CD14-positive monocyte (primary cell): Measurements from ENCODE around the gene ACOT7. TPM values are rescaled to one million over a fixed set of nuclear protein-coding genes. Genes with fewer than 3 reads are reported as not detected.

Experiments used
- DNase-seq, 3 donors: peaks; one replicate each; pipeline ENCODE4 v3.0.0-alpha.2; 2011 to 2022
- H2AFZ ChIP-seq: 2 replicates; pipeline ENCODE4 v1.6.0; 2012; ENCODE audit warnings: mild to moderate bottlenecking, low read depth, low read length, inconsistent platforms; ENCODE audit not compliant: insufficient read depth, poor library complexity, severe bottlenecking
- H3K27ac ChIP-seq, 2 donors: 1 replicate in 1 of 2; 2 replicates in 1 of 2; pipeline ENCODE4 v1.5.1; 2012 to 2013; ENCODE audit warnings: low read length in 2 of 2, control low read depth in 1 of 2, inconsistent platforms in 1 of 2, low read depth in 1 of 2, mild to moderate bottlenecking in 1 of 2
- H3K27me3 ChIP-seq, 2 donors: one replicate each; pipeline versions ENCODE4 v1.6.0 to v1.6.1; 2011 to 2013; ENCODE audit warnings: low read length in 2 of 2; ENCODE audit not compliant: control insufficient read depth in 2 of 2, insufficient read depth in 2 of 2
- H3K36me3 ChIP-seq, 2 donors: replicated peaks in 1 of 2; 1 replicate in 1 of 2; 2 replicates in 1 of 2; pipeline versions ENCODE4 v1.5.1 to v1.6.1; 2012 to 2013; ENCODE audit warnings: low read length in 2 of 2, control low read depth in 1 of 2, inconsistent platforms in 1 of 2, mild to moderate bottlenecking in 1 of 2; ENCODE audit not compliant: insufficient read depth in 2 of 2, control insufficient read depth in 1 of 2
- H3K4me1 ChIP-seq, 2 donors: 1 replicate in 1 of 2; 2 replicates in 1 of 2; pipeline versions ENCODE4 v1.5.1 to v1.6.1; 2012 to 2013; ENCODE audit warnings: low read length in 2 of 2, control low read depth in 1 of 2, inconsistent platforms in 1 of 2, mild to moderate bottlenecking in 1 of 2, moderate library complexity in 1 of 2; ENCODE audit not compliant: insufficient read depth in 2 of 2, control insufficient read depth in 1 of 2
- H3K4me2 ChIP-seq: replicated peaks from 2 replicates; pipeline ENCODE3; 2012; ENCODE audit warnings: low read length, moderate library complexity, mild to moderate bottlenecking; ENCODE audit not compliant: poor library complexity, severe bottlenecking; ENCODE audit errors: extremely low read depth
- H3K4me3 ChIP-seq, 3 experiments: fragments of 200-600 bp in 1 of 3; sonication (generic) in 1 of 3; replicated peaks in 1 of 3; 1 replicate in 2 of 3; 2 replicates in 1 of 3; pipeline ENCODE4 v1.5.1; 2011 to 2013; ENCODE audit warnings: low read length in 3 of 3, mild to moderate bottlenecking in 3 of 3, control low read depth in 2 of 3, low read depth in 2 of 3, inconsistent platforms in 1 of 3, moderate library complexity in 1 of 3
- H3K79me2 ChIP-seq: 2 replicates; pipeline ENCODE4 v1.6.0; 2012; ENCODE audit warnings: mild to moderate bottlenecking, control low read depth, inconsistent platforms, low read length, moderate library complexity; ENCODE audit not compliant: insufficient read depth
- H3K9ac ChIP-seq: 2 replicates; pipeline ENCODE4 v1.6.0; 2017; ENCODE audit warnings: low read length, mild to moderate bottlenecking; ENCODE audit not compliant: insufficient read depth, poor library complexity, severe bottlenecking
- H3K9me3 ChIP-seq, 2 donors: replicated peaks in 1 of 2; 1 replicate in 1 of 2; 2 replicates in 1 of 2; pipeline versions ENCODE4 v1.5.1 to v1.6.1; 2012 to 2013; ENCODE audit warnings: low read length in 2 of 2, control low read depth in 1 of 2; ENCODE audit not compliant: control insufficient read depth in 1 of 2, insufficient read depth in 1 of 2
- H4K20me1 ChIP-seq: 2 replicates; pipeline ENCODE4 v1.6.0; 2012; ENCODE audit warnings: mild to moderate bottlenecking, low read length, control low read depth, moderate library complexity; ENCODE audit not compliant: insufficient read depth
- H3K27ac Mint-ChIP-seq, 7 donors: one replicate each; pipeline ENCODE4 v1.8.0; 2020; ENCODE audit warnings: mild to moderate bottlenecking in 7 of 7, mixed read lengths in 7 of 7, moderate library complexity in 6 of 7, inconsistent platforms in 2 of 7
- H3K27me3 Mint-ChIP-seq, 3 donors: one replicate each; pipeline ENCODE4 v1.8.0; 2021 to 2022; ENCODE audit warnings: low read depth in 3 of 3, mild to moderate bottlenecking in 3 of 3, mixed read lengths in 3 of 3, moderate library complexity in 3 of 3, inconsistent platforms in 1 of 3
- H3K36me3 Mint-ChIP-seq, 2 donors: one replicate each; pipeline ENCODE4 v1.8.0; 2020; ENCODE audit warnings: mixed read lengths in 2 of 2, inconsistent platforms in 1 of 2, mild to moderate bottlenecking in 1 of 2
- H3K4me1 Mint-ChIP-seq: one replicate; pipeline ENCODE4 v1.8.0; 2020; ENCODE audit warnings: mild to moderate bottlenecking, mixed read lengths
- H3K4me3 Mint-ChIP-seq, 2 donors: one replicate each; pipeline ENCODE4 v1.8.0; 2020; ENCODE audit warnings: mild to moderate bottlenecking in 2 of 2, mixed read lengths in 2 of 2, moderate library complexity in 1 of 2
- H3K9me3 Mint-ChIP-seq, 7 donors: one replicate each; pipeline ENCODE4 v1.8.0; 2020 to 2022; ENCODE audit warnings: mixed read lengths in 7 of 7, mild to moderate bottlenecking in 6 of 7, moderate library complexity in 6 of 7, inconsistent platforms in 2 of 7
- WGBS: methylation state at CpG from one replicate; pipeline ENCODE4 v1.1.5; 2013; ENCODE audit warnings: missing lambda C conversion rate; ENCODE audit not compliant: insufficient coverage; 5-methylcytosine and 5-hydroxymethylcytosine counted together
- intact Hi-C, 2 donors: fragments of 100-400 bp; cut with micrococcal nuclease; formaldehyde crosslinking; loops; one replicate each; pipeline versions ENCODE4 v1.15.0 to v1.15.1; 2023
- polyA plus RNA-seq, 3 donors: library from polyadenylated mRNA; depleted of rRNA in 1 of 3; unstranded in 2 of 3; stranded (reverse) in 1 of 3; fragments of 300-500 nt in 2 of 3; fragments of >200 nt in 1 of 3; fragmentation: Illumina TruSeq in 2 of 3; gene quantifications; 1 replicate in 2 of 3; 2 replicates in 1 of 3; pipeline ENCODE4 v1.2.3, GENCODE V29; 2012 to 2021
- TF ChIP-seq, protein P1 (sequence below): fragments of 200-600 bp; IDR thresholded peaks from one replicate; pipeline ENCODE4 v1.8.0; 2022; ENCODE audit warnings: antibody characterized with exemption, mild to moderate bottlenecking

The ACOT7 gene
- polyA plus RNA-seq, 3 donors = 0.63 to 4.3 (median 1.4) TPM

DNA sequence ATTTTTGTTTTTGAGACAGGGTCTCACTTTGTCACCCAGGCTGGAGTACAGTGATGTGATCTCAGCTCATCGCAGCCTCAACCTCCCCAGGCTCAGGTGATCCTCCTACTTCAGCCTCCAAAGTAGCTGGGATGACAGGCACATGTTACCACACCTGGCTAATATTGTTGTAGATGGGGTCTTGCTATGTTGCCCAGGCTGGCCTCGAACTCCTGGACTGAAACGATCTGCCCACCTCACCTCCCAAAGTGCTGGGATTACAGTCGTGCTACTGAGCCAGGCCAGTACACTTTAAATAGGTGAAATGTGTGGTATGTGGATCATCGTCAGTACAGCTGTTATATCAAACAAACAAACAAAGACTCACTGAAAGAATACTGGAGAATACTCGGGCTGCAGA lies 97.7 kb downstream of the ACOT7 start:
- Histone ChIP-seq H3K9ac (no peak overlapping the region), H2AFZ (no peak overlapping the region), H4K20me1 (no peaks in the 10 kb centered on the region), H3K27me3 (no peaks in the 10 kb centered on the region), H3K36me3 (peaks cover 0 to 4% of the 10 kb centered on the region in 2 donors), H3K9me3 (no peaks in the 10 kb centered on the region), H3K79me2 (no peaks in the 10 kb centered on the region), H3K4me2 (no peak overlapping the region), H3K27ac (no peak overlapping the region), H3K4me3 (no peak overlapping the region), H3K4me1 (no peaks in the 10 kb centered on the region)
- intact Hi-C loops = no loop called here
- 83% methylated on average over 1 of the region's 6 CpGs for WGBS
- Mint-ChIP-seq H3K36me3 (peaks cover 10 to 14% of the 10 kb centered on the region in 2 donors), H3K27me3 (peaks cover 0 to 3% (median 1%) of the 10 kb centered on the region in 3 donors), H3K9me3 (no peaks in the 10 kb centered on the region), H3K27ac (no peak overlapping the region), H3K4me1 (no peaks in the 10 kb centered on the region), H3K4me3 (no peak overlapping the region)
- TF ChIP-seq, protein P1, sequence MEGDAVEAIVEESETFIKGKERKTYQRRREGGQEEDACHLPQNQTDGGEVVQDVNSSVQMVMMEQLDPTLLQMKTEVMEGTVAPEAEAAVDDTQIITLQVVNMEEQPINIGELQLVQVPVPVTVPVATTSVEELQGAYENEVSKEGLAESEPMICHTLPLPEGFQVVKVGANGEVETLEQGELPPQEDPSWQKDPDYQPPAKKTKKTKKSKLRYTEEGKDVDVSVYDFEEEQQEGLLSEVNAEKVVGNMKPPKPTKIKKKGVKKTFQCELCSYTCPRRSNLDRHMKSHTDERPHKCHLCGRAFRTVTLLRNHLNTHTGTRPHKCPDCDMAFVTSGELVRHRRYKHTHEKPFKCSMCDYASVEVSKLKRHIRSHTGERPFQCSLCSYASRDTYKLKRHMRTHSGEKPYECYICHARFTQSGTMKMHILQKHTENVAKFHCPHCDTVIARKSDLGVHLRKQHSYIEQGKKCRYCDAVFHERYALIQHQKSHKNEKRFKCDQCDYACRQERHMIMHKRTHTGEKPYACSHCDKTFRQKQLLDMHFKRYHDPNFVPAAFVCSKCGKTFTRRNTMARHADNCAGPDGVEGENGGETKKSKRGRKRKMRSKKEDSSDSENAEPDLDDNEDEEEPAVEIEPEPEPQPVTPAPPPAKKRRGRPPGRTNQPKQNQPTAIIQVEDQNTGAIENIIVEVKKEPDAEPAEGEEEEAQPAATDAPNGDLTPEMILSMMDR = no peak
- DNase-seq = no peak

DNA sequence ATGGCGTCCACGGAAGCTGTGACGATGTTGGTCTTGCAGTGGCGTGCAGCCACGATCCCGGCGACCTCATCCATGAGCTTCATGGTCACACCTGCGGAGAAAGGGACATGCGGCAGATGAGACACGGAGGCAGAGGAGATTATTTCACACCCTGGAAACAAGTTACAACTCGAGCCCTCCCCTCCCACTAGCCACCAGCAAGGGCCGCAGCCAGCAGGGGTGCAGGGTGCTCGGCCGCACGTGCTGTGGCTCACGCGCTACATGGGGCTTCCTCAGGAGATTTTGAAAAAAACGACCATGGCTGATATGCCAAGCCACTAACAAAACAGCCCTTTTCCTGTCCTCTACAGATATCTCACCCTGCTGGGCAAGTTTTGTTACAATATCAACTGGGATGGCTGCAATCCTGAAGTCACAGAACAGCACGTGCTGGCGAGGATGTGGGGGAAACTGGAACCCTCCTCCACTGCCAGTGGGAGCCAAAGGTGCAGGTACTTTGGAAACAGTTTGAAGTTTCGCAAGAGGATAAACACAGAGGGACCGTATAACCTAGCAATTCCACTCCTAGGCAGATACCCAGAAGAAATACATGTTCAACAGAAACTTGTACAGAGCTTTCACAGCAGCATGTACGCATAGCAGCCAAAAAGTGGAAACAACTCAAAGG lies 98.5 kb downstream of the ACOT7 start:
- Histone ChIP-seq H3K4me3 (no peak overlapping the region), H3K9me3 (no peaks in the 10 kb centered on the region), H3K27me3 (no peaks in the 10 kb centered on the region), H3K4me1 (no peaks in the 10 kb centered on the region), H3K79me2 (no peaks in the 10 kb centered on the region), H4K20me1 (no peaks in the 10 kb centered on the region), H2AFZ (no peak overlapping the region), H3K9ac (no peak overlapping the region), H3K4me2 (no peak overlapping the region), H3K27ac (no peak overlapping the region), H3K36me3 (peaks cover 0 to 4% of the 10 kb centered on the region in 2 donors)
- peaks cover 0 to 3% (median 1%) of the 10 kb centered on the region in 3 donors for H3K27me3 Mint-ChIP-seq
- H3K4me1 Mint-ChIP-seq = no peaks in the 10 kb centered on the region
- peaks cover 10 to 14% of the 10 kb centered on the region in 2 donors for H3K36me3 Mint-ChIP-seq
- H3K9me3 Mint-ChIP-seq = no peaks in the 10 kb centered on the region
- H3K27ac Mint-ChIP-seq = no peak overlapping the region
- 91% methylated on average over 11 of the region's 23 CpGs for WGBS
- no peak for DNase-seq
- intact Hi-C loops = no loop called here
- TF ChIP-seq, protein P1 = no peak
- H3K4me3 Mint-ChIP-seq = no peak overlapping the region
